Upper lobe of left lung (tissue), 6 donors: ENCODE results near the gene HIP1. TPM values are rescaled to one million over a fixed set of nuclear protein-coding genes. Genes with fewer than 3 reads are reported as not detected.
"Not testable (repeated sequence)": the region's sequence is repeated elsewhere in the genome, so short reads cannot be mapped to it uniquely, and the experiment has no call there.

ENCODE experiments used
- ATAC-seq, 2 donors: fragments of 200-7000 bp; cut with Tn5 transposase; one replicate each; pipeline ENCODE4 v1.9.1; 2022; ENCODE audit warnings: mild to moderate bottlenecking in 2 of 2, moderate library complexity in 2 of 2; ENCODE audit not compliant: low FRiP score in 2 of 2
- DNase-seq, 2 donors: peaks; one replicate each; pipeline ENCODE4 v3.0.0-alpha.2; 2019 to 2020
- H3K27ac ChIP-seq, 4 donors: fragments of 200-600 bp; sonication (generic); one replicate each; pipeline ENCODE4 v1.5.1; 2016 to 2019
- H3K27me3 ChIP-seq, 4 donors: fragments of 200-600 bp; sonication (generic); one replicate each; pipeline ENCODE4 v1.5.1; 2017 to 2019
- H3K36me3 ChIP-seq, 4 donors: fragments of 200-600 bp; sonication (generic); one replicate each; pipeline ENCODE4 v1.5.1; 2016 to 2019
- H3K4me1 ChIP-seq, 4 donors: fragments of 200-600 bp; sonication (generic); one replicate each; pipeline ENCODE4 v1.5.1; 2018 to 2019
- H3K4me3 ChIP-seq, 4 donors: fragments of 200-600 bp; sonication (generic); one replicate each; pipeline ENCODE4 v1.5.1; 2017 to 2019; ENCODE audit warnings: mild to moderate bottlenecking in 2 of 4, moderate library complexity in 1 of 4
- H3K9me3 ChIP-seq, 4 donors: fragments of 200-600 bp; sonication (generic); one replicate each; pipeline ENCODE4 v1.5.1; 2018 to 2019
- EP300 ChIP-seq, 4 donors: sonication (generic); formaldehyde crosslinking; IDR thresholded peaks; one replicate each; pipeline ENCODE4 v1.5.1; 2017; ENCODE audit warnings: antibody characterized with exemption in 4 of 4, control low read depth in 2 of 4
- POLR2A ChIP-seq, 4 donors: fragments of 450-650 bp; IDR thresholded peaks; one replicate each; pipeline ENCODE4 v1.5.1; 2016 to 2017; ENCODE audit warnings: antibody characterized with exemption in 4 of 4, mild to moderate bottlenecking in 2 of 4
- POLR2AphosphoS5 ChIP-seq, 2 donors: sonication (generic); formaldehyde crosslinking; IDR thresholded peaks; one replicate each; pipeline ENCODE4 v1.5.1; 2017; ENCODE audit warnings: antibody characterized with exemption in 2 of 2
- WGBS, 2 donors: methylation state at CpG; one replicate each; pipeline ENCODE4 v1.1.5; 2017 to 2018; 5-methylcytosine and 5-hydroxymethylcytosine counted together
- total RNA-seq, 6 donors: library from RNA; depleted of rRNA in 4 of 6; stranded (reverse); fragments of >200 nt in 4 of 6; gene quantifications; one replicate each; pipeline versions ENCODE4 v1.1.0 to v1.2.1, GENCODE V29; 2016 to 2021
- TF ChIP-seq, protein P1 (sequence below), 6 experiments: fragments of 450-650 bp in 4 of 6; fragments of 200-600 bp in 2 of 6; sonication (generic) in 2 of 6; IDR thresholded peaks; one replicate each; pipeline ENCODE4 v1.5.1; 2016 to 2019; ENCODE audit warnings: antibody characterized with exemption in 6 of 6
- donor health status: DM: no; HTN: no; CAD: no; lungs with moderate emphysema.
- donor health status: DM: no; HTN: yes; CAD: no; lungs with severe emphysema.

The HIP1 gene
- total RNA-seq, 6 donors from 2014 or later = 43.9 to 66.0 (median 55.2) TPM

DNA sequence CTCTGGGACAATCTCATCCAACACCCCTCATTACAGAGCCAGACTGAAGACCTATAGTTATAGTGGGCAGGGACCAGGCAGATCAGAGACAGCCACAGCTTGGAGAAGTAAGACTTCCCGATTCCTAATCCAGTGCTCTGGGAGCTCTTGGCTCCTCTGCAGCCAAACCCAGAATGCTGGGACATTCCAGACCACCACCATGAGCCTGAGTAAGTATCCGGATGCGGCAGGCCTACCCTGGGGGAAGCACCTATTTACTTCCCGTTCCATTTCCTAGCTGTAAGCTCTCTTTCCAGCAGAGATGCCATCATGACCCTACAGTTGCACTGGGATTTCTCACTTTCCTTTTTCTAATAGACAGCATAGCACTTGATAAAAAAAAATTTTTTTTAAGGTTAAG lies 16.4 kb downstream of the HIP1 start:
- no peak overlapping the region for H3K4me3 ChIP-seq
- no peak for ATAC-seq
- no peaks in the 10 kb centered on the region for H3K36me3 ChIP-seq
- TF ChIP-seq POLR2A (IDR thresholded peaks at IDR 0.05) (no peak), POLR2AphosphoS5 (IDR thresholded peaks at IDR 0.05) (no peak), EP300 (IDR thresholded peaks at IDR 0.05) (no peak)
- TF ChIP-seq, protein P1, sequence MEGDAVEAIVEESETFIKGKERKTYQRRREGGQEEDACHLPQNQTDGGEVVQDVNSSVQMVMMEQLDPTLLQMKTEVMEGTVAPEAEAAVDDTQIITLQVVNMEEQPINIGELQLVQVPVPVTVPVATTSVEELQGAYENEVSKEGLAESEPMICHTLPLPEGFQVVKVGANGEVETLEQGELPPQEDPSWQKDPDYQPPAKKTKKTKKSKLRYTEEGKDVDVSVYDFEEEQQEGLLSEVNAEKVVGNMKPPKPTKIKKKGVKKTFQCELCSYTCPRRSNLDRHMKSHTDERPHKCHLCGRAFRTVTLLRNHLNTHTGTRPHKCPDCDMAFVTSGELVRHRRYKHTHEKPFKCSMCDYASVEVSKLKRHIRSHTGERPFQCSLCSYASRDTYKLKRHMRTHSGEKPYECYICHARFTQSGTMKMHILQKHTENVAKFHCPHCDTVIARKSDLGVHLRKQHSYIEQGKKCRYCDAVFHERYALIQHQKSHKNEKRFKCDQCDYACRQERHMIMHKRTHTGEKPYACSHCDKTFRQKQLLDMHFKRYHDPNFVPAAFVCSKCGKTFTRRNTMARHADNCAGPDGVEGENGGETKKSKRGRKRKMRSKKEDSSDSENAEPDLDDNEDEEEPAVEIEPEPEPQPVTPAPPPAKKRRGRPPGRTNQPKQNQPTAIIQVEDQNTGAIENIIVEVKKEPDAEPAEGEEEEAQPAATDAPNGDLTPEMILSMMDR (IDR thresholded peaks at IDR 0.05) = no peak
- H3K4me1 ChIP-seq = peaks cover 10 to 26% (median 19%) of the 10 kb centered on the region in 4 donors
- 27 to 61% methylated on average over 4 of the region's 4 CpGs for WGBS, 2 donors
- H3K27ac ChIP-seq = peak overlapping the region in 1 of 4 donors; percentile 37
- DNase-seq = no peak
- H3K9me3 ChIP-seq = no peaks in the 10 kb centered on the region
- no peaks in the 10 kb centered on the region for H3K27me3 ChIP-seq

DNA sequence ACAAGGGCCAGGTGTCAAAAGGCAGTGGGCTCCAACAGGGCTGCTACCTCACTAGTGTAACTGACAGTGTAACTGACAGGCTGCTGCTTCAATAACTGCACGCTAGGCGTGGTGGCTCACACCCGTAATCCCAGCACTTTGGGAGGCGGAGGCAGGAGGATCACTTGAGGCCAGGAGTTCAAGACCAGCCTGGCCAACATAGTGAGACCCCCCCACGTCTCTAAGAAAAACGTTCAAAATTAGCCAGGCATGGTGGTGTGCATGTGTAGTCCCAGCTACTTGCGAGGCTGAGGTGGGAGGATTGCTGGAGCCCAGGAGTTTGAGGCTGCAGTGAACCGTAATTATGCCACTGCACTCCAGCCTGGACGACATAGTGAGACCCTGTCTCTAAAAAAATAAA lies 16.8 kb downstream of the HIP1 start:
- H3K36me3 ChIP-seq, H3K27me3 ChIP-seq, H3K4me3 ChIP-seq, DNase-seq, ATAC-seq, H3K9me3 ChIP-seq: not testable (repeated sequence)
- Histone ChIP-seq H3K27ac (peak overlapping the region in 1 of 4 donors; percentile 37), H3K4me1 (peaks cover 6 to 22% (median 17%) of the 10 kb centered on the region in 4 donors)
- 94 to 98% methylated on average over 9 of the region's 9 CpGs for WGBS, 2 donors

GRCh38 chr7:75721426-75721825 lies 17.3 kb downstream of the HIP1 start:
- no peak overlapping the region for H3K4me3 ChIP-seq
- WGBS, 2 donors = 73 to 77% methylated on average over 2 of the region's 2 CpGs
- no peak overlapping the region for H3K27ac ChIP-seq
- TF ChIP-seq POLR2AphosphoS5 (IDR thresholded peaks at IDR 0.05) = no peak
- no peak for TF ChIP-seq EP300 (IDR thresholded peaks at IDR 0.05)
- no peak for TF ChIP-seq POLR2A (IDR thresholded peaks at IDR 0.05)
- TF ChIP-seq, protein P1 (IDR thresholded peaks at IDR 0.05) = no peak
- ATAC-seq = no peak
- no peaks in the 10 kb centered on the region for H3K9me3 ChIP-seq
- DNase-seq = no peak
- no peaks in the 10 kb centered on the region for H3K36me3 ChIP-seq
- H3K4me1 ChIP-seq = peaks cover 3 to 22% (median 17%) of the 10 kb centered on the region in 4 donors
- H3K27me3 ChIP-seq = no peaks in the 10 kb centered on the region

GRCh38 chr7:75719626-75720025 lies 19.1 kb downstream of the HIP1 start:
- Histone ChIP-seq H3K27ac (no peak overlapping the region), H3K9me3 (no peaks in the 10 kb centered on the region), H3K27me3 (no peaks in the 10 kb centered on the region), H3K4me3 (no peak overlapping the region), H3K4me1 (peaks cover 3 to 22% (median 17%) of the 10 kb centered on the region in 4 donors), H3K36me3 (no peaks in the 10 kb centered on the region)
- ATAC-seq (no peak), DNase-seq (no peak)
- TF ChIP-seq POLR2A (IDR thresholded peaks at IDR 0.05) = no peak
- no peak for TF ChIP-seq POLR2AphosphoS5 (IDR thresholded peaks at IDR 0.05)
- TF ChIP-seq, protein P1 (IDR thresholded peaks at IDR 0.05) = no peak
- no peak for TF ChIP-seq EP300 (IDR thresholded peaks at IDR 0.05)
- 93 to 100% methylated on average over 5 of the region's 5 CpGs for WGBS, 2 donors

DNA sequence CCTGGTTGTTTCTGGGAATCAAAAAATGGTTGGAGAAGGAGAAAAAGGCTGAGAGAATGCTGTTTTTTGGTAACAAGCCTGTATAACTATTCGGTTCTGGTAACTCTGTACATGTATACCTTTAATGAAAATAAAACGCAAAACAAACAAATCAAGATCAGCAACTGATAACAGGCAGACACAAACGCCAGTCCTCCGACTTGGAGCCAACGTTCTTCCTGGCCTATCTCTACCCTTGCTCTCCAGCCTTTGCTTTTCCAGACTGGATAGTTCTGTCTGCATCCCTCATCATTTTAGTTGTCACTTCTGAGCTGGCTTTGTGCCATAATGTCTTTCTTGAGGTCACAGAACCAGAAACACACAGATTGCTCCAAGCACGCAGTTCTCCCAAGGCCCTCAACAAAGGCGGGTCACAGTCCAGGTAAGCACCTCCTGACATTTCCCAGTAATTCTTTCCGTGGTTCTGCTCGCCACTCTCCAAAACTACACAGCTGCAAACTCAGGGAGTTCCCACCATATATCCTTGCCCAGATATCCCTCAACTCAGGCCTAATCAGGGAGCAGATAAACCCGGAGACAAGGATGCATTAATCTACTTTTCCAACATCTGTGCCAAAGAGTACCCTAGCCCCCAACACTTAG lies 20.2 kb downstream of the HIP1 start:
- H3K9me3 ChIP-seq = no peaks in the 10 kb centered on the region
- DNase-seq (no peak), ATAC-seq (no peak)
- peaks cover 6 to 27% (median 22%) of the 10 kb centered on the region in 4 donors for H3K4me1 ChIP-seq
- peak overlapping the region in 2 of 4 donors; percentile 55 for H3K27ac ChIP-seq
- no peaks in the 10 kb centered on the region for H3K36me3 ChIP-seq
- TF ChIP-seq, protein P1 (IDR thresholded peaks at IDR 0.05) = no peak
- TF ChIP-seq POLR2AphosphoS5 (IDR thresholded peaks at IDR 0.05) = no peak
- TF ChIP-seq EP300 (IDR thresholded peaks at IDR 0.05) = no peak
- TF ChIP-seq POLR2A (IDR thresholded peaks at IDR 0.05) = no peak
- no peaks in the 10 kb centered on the region for H3K27me3 ChIP-seq
- H3K4me3 ChIP-seq = no peak overlapping the region
- WGBS, 2 donors = 53 to 57% methylated on average over 10 of the region's 10 CpGs

- not testable (repeated sequence) for ATAC-seq, H3K27me3 ChIP-seq, DNase-seq, H3K4me3 ChIP-seq, H3K9me3 ChIP-seq, H3K36me3 ChIP-seq, H3K27ac ChIP-seq
- peaks cover 13 to 31% (median 26%) of the 10 kb centered on the region in 4 donors for H3K4me1 ChIP-seq
- WGBS, 2 donors = 93% methylated on average over 3 of the region's 3 CpGs
These were observed 21.0 kb downstream of the HIP1 start for GRCh38 chr7:75717746-75718145.
